HCT116 (cell line): Measurements from ENCODE around the gene HECW1. TPM values are rescaled to one million over a fixed set of nuclear protein-coding genes. Genes with fewer than 3 reads are reported as not detected.

Source experiments
- ATAC-seq: fragments of 200-7000 bp; cut with Tn5 transposase; 2 replicates; pipeline ENCODE4 v1.9.1; 2020; ENCODE audit warnings: mild to moderate bottlenecking, moderate library complexity
- BruUV-seq: library from RNA; stranded (reverse); fragments of 400-500 nt; replicated peaks from 2 replicates; lab custom pipeline; 2021; lab: Mats Ljungman, UMichigan
- CTCF ChIA-PET: fragments of 300-600 bp; sonication (Branson Sonifier 250); formaldehyde crosslinking; loops from one replicate; lab custom pipeline; 2021; ENCODE audit warnings: antibody characterized with exemption; lab: Charles Lee
- POLR2A ChIA-PET: fragments of 300-600, 350-600 bp; sonication (Branson Sonifier 250); formaldehyde crosslinking; loops from one replicate; lab custom pipeline; 2021; ENCODE audit warnings: antibody characterized with exemption; lab: Charles Lee
- RAD21 ChIA-PET, 2 experiments: fragments of 300-600 bp; sonication (Branson Sonifier 250); formaldehyde crosslinking; loops; one replicate each; lab custom pipeline; 2023; ENCODE audit warnings: low total read pairs in 2 of 2; ENCODE audit not compliant: uncharacterized antibody in 2 of 2, unreplicated experiment in 2 of 2, low non-redundant PET in 1 of 2; lab: Charles Lee
- DNase-seq: peaks from one replicate; pipeline ENCODE4 v3.0.0-alpha.2; 2010; ENCODE audit warnings: low read depth, low spot score
- H2AFZ ChIP-seq: fragments of 200-600 bp; shearing (Covaris generic), sonication (generic); 2 replicates; pipeline ENCODE4 v1.6.1; 2017; ENCODE audit warnings: low read depth, mixed run types, mixed read lengths, antibody characterized with exemption, low read length; ENCODE audit not compliant: poor library complexity, severe bottlenecking
- H3K27ac ChIP-seq: 2 replicates; pipeline ENCODE4 v1.5.1; 2012; ENCODE audit warnings: low read depth, low read length
- H3K27me3 ChIP-seq: fragments of 200-600 bp; sonication (generic); 2 replicates; pipeline ENCODE4 v1.6.1; 2016; ENCODE audit warnings: mixed run types, low read length, mixed read lengths; ENCODE audit not compliant: insufficient read depth
- H3K36me3 ChIP-seq, 2 experiments: fragments of 200-500 bp in 1 of 2; fragments of 200-600 bp in 1 of 2; sonication (Bioruptor generic) in 1 of 2; sonication (generic) in 1 of 2; 2 replicates each; pipeline versions ENCODE4 v1.5.1 to v1.6.1; 2014 to 2016; ENCODE audit warnings: low read length in 2 of 2, inconsistent platforms in 1 of 2, mixed read lengths in 1 of 2, mixed run types in 1 of 2; ENCODE audit not compliant: insufficient read depth in 2 of 2, control insufficient read depth in 1 of 2
- H3K4me1 ChIP-seq, 2 experiments: fragments of 200-600 bp in 1 of 2; sonication (generic) in 1 of 2; 2 replicates each; pipeline versions ENCODE4 v1.5.1 to v1.6.1; 2012 to 2017; ENCODE audit warnings: low read length in 2 of 2, inconsistent platforms in 1 of 2, mild to moderate bottlenecking in 1 of 2, mixed read lengths in 1 of 2, mixed run types in 1 of 2, moderate library complexity in 1 of 2; ENCODE audit not compliant: insufficient read depth in 2 of 2, control insufficient read depth in 1 of 2
- H3K4me2 ChIP-seq: fragments of 200-600 bp; sonication (generic); 2 replicates; pipeline ENCODE4 v1.6.1; 2017; ENCODE audit warnings: mixed run types, low read length, mixed read lengths
- H3K4me3 ChIP-seq, 2 experiments: fragments of 200-600 bp in 1 of 2; sonication (generic) in 1 of 2; replicated peaks in 1 of 2; 2 replicates each; pipeline ENCODE4 v1.5.1; 2011 to 2016; ENCODE audit warnings: low read length in 2 of 2, control low read depth in 1 of 2, low read depth in 1 of 2, mild to moderate bottlenecking in 1 of 2, mixed read lengths in 1 of 2, mixed run types in 1 of 2
- H3K79me2 ChIP-seq: fragments of 200-600 bp; sonication (generic); 2 replicates; pipeline ENCODE4 v1.6.1; 2017; ENCODE audit warnings: mild to moderate bottlenecking, mixed run types, low read length, moderate library complexity, mixed read lengths; ENCODE audit not compliant: insufficient read depth
- H3K9ac ChIP-seq: fragments of 200-600 bp; sonication (generic); 2 replicates; pipeline ENCODE4 v1.6.1; 2016; ENCODE audit warnings: low read length, mixed read lengths
- H3K9me2 ChIP-seq: fragments of 200-600 bp; sonication (generic), shearing (Covaris generic); 2 replicates; pipeline ENCODE4 v1.6.1; 2017; ENCODE audit warnings: mixed run types, mild to moderate bottlenecking, moderate library complexity; ENCODE audit not compliant: insufficient read depth
- H3K9me3 ChIP-seq, 2 experiments: fragments of 200-500 bp in 1 of 2; fragments of 200-600 bp in 1 of 2; sonication (Bioruptor generic) in 1 of 2; sonication (generic) in 1 of 2; 2 replicates each; pipeline ENCODE4 v1.6.1; 2014 to 2017; ENCODE audit warnings: low read length in 2 of 2, mixed read lengths in 2 of 2, inconsistent platforms in 1 of 2, low read depth in 1 of 2, mild to moderate bottlenecking in 1 of 2, mixed run types in 1 of 2, moderate library complexity in 1 of 2; ENCODE audit not compliant: control insufficient read depth in 1 of 2, insufficient read depth in 1 of 2
- H4K20me1 ChIP-seq: fragments of 200-600 bp; sonication (generic), shearing (Covaris generic); 2 replicates; pipeline ENCODE4 v1.6.1; 2017; ENCODE audit warnings: mixed run types, mild to moderate bottlenecking, moderate library complexity; ENCODE audit not compliant: insufficient read depth
- EZH2 ChIP-seq: fragments of 200-600 bp; sonication (generic); IDR thresholded peaks from 2 replicates; pipeline ENCODE4 v1.6.1; 2017; ENCODE audit warnings: antibody characterized with exemption, mixed run types
- EZH2phosphoT487 ChIP-seq: fragments of 200-600 bp; IDR thresholded peaks from 2 replicates; pipeline ENCODE4 v1.6.1; 2018; ENCODE audit warnings: antibody characterized with exemption, borderline replicate concordance
- FOSL1 ChIP-seq: IDR thresholded peaks from 2 replicates; pipeline ENCODE4 v1.6.1; 2012; ENCODE audit warnings: low read depth
- JUND ChIP-seq: IDR thresholded peaks from 2 replicates; pipeline ENCODE4 v1.6.1; 2012
- TCF7L2 ChIP-seq: IDR thresholded peaks from 2 replicates; pipeline ENCODE4 v1.7.0; 2011; ENCODE audit warnings: borderline replicate concordance, inconsistent platforms; ENCODE audit not compliant: insufficient read depth, insufficient read length; ENCODE audit errors: extremely low read depth
- ZNF274 ChIP-seq: fragments of 200-500 bp; sonication (Bioruptor generic); IDR thresholded peaks from 2 replicates; pipeline ENCODE4 v1.6.1; 2014; ENCODE audit warnings: mild to moderate bottlenecking, low read depth, low read length, inconsistent platforms
- intact Hi-C: fragments of 100-400 bp; cut with micrococcal nuclease; formaldehyde crosslinking; loops from 2 replicates; pipeline ENCODE4 v1.10.0; 2022
- total RNA-seq: library from RNA; stranded (reverse); gene quantifications from one replicate; pipeline ENCODE4 v1.2.1, GENCODE V29; 2021; ENCODE audit not compliant: unreplicated experiment
- TF ChIP-seq, protein P1 (sequence below): IDR thresholded peaks from 2 replicates; pipeline ENCODE4 v1.6.1; 2011; ENCODE audit warnings: mild to moderate bottlenecking, low read length, moderate library complexity; ENCODE audit not compliant: insufficient replicate concordance; ENCODE audit errors: extremely low read depth
- TF ChIP-seq, protein P2 (sequence below): IDR thresholded peaks from 2 replicates; pipeline ENCODE4 v1.6.1; 2012; ENCODE audit warnings: low read depth
- TF ChIP-seq, protein P3 (sequence below): IDR thresholded peaks from 2 replicates; pipeline ENCODE4 v1.6.1; 2012

Gene HECW1
- total RNA-seq, 1 experiment from 2014 or later, result 5.6 TPM

DNA sequence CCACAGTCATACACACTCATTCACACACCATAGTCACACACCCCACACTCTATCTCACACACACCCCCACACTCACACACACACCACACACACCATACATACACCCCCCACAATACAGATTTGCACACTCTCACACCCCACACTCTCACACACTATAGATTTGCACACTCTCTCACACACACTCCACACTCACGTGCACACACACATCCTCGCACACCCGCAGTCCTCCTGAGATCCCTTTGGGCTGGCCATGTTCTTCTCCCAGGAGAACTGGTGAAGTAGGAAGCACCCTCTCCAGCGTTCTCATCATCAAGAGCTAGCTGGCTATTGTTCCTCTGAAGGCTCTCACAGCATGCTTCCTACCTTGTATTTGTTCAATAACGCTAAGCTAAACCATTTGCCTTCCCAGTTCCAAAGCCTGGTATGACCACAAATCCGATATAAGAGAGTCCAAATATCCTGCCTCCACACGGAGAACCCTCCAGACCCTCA is 86.2 kb downstream of the HECW1 start:
- Histone ChIP-seq H3K27ac (no peak overlapping the region), H4K20me1 (no peaks in the 10 kb centered on the region), H3K27me3 (no peaks in the 10 kb centered on the region; the same call in 1 of the 2 replicates), H3K9me3 (no peaks in the 10 kb centered on the region), H3K4me1 (peaks cover 4 to 10% of the 10 kb centered on the region in 2 experiments; a peak in 3 of 4 replicates), H3K4me3 (no peak overlapping the region), H3K4me2 (no peak overlapping the region)
- intact Hi-C loops, result no loop called here
- DNase-seq, result no peak
- POLR2A ChIA-PET, result no interaction called here
- ATAC-seq, result no peak
- CTCF ChIA-PET, result no interaction called here
- TF ChIP-seq EZH2phosphoT487 (no peak), EZH2 (no peak), JUND (no peak), TCF7L2 (no peak), FOSL1 (no peak), ZNF274 (no peak)
- TF ChIP-seq, protein P1, sequence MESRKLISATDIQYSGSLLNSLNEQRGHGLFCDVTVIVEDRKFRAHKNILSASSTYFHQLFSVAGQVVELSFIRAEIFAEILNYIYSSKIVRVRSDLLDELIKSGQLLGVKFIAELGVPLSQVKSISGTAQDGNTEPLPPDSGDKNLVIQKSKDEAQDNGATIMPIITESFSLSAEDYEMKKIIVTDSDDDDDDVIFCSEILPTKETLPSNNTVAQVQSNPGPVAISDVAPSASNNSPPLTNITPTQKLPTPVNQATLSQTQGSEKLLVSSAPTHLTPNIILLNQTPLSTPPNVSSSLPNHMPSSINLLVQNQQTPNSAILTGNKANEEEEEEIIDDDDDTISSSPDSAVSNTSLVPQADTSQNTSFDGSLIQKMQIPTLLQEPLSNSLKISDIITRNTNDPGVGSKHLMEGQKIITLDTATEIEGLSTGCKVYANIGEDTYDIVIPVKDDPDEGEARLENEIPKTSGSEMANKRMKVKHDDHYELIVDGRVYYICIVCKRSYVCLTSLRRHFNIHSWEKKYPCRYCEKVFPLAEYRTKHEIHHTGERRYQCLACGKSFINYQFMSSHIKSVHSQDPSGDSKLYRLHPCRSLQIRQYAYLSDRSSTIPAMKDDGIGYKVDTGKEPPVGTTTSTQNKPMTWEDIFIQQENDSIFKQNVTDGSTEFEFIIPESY, result no peak
- TF ChIP-seq, protein P2, sequence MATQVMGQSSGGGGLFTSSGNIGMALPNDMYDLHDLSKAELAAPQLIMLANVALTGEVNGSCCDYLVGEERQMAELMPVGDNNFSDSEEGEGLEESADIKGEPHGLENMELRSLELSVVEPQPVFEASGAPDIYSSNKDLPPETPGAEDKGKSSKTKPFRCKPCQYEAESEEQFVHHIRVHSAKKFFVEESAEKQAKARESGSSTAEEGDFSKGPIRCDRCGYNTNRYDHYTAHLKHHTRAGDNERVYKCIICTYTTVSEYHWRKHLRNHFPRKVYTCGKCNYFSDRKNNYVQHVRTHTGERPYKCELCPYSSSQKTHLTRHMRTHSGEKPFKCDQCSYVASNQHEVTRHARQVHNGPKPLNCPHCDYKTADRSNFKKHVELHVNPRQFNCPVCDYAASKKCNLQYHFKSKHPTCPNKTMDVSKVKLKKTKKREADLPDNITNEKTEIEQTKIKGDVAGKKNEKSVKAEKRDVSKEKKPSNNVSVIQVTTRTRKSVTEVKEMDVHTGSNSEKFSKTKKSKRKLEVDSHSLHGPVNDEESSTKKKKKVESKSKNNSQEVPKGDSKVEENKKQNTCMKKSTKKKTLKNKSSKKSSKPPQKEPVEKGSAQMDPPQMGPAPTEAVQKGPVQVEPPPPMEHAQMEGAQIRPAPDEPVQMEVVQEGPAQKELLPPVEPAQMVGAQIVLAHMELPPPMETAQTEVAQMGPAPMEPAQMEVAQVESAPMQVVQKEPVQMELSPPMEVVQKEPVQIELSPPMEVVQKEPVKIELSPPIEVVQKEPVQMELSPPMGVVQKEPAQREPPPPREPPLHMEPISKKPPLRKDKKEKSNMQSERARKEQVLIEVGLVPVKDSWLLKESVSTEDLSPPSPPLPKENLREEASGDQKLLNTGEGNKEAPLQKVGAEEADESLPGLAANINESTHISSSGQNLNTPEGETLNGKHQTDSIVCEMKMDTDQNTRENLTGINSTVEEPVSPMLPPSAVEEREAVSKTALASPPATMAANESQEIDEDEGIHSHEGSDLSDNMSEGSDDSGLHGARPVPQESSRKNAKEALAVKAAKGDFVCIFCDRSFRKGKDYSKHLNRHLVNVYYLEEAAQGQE, result no peak
- TF ChIP-seq, protein P3, sequence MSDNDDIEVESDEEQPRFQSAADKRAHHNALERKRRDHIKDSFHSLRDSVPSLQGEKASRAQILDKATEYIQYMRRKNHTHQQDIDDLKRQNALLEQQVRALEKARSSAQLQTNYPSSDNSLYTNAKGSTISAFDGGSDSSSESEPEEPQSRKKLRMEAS, result no peak
- TF ChIP-seq, all 23 proteins: peak for 0
- no TSS peak for BruUV-seq
- Histone ChIP-seq H3K79me2 (no peaks in the 10 kb centered on the region), H2AFZ (no peak overlapping the region), H3K9ac (no peak overlapping the region), H3K36me3 (no peaks in the 10 kb centered on the region), H3K9me2 (no peaks in the 10 kb centered on the region)
- RAD21 ChIA-PET, result no interaction called here
